Neutrophil (primary cell): ENCODE data around the gene CXCR4.

ENCODE experiments used
- H3K27ac ChIP-seq: fragments of 200-600 bp; sonication (generic); 2 replicates; pipeline ENCODE4 v1.5.1; 2016; ENCODE audit warnings: mild to moderate bottlenecking, moderate library complexity
- H3K27me3 ChIP-seq: fragments of 200-600 bp; sonication (generic); 2 replicates; pipeline ENCODE4 v1.6.0; 2016; ENCODE audit warnings: mild to moderate bottlenecking
- H3K36me3 ChIP-seq: fragments of 200-600 bp; sonication (generic); 2 replicates; pipeline ENCODE4 v1.5.1; 2017
- H3K4me1 ChIP-seq, 2 experiments: fragments of 200-600 bp in 1 of 2; sonication (generic) in 1 of 2; 1 replicate in 1 of 2; 2 replicates in 1 of 2; pipeline versions ENCODE4 v1.5.1 to v1.6.1; 2013 to 2016; ENCODE audit warnings: low read depth in 1 of 2, low read length in 1 of 2, mild to moderate bottlenecking in 1 of 2, moderate library complexity in 1 of 2; ENCODE audit not compliant: control insufficient read depth in 1 of 2, insufficient read depth in 1 of 2
- H3K4me3 ChIP-seq, 2 experiments: fragments of 200-600 bp in 1 of 2; sonication (generic) in 1 of 2; 1 replicate in 1 of 2; 2 replicates in 1 of 2; pipeline ENCODE4 v1.5.1; 2013 to 2016; ENCODE audit warnings: low read depth in 1 of 2, low read length in 1 of 2, mild to moderate bottlenecking in 1 of 2, moderate library complexity in 1 of 2
- H3K9me3 ChIP-seq: fragments of 200-600 bp; sonication (generic); 2 replicates; pipeline ENCODE4 v1.5.1; 2016
- TF ChIP-seq, protein P1 (sequence below): fragments of 200-600 bp; sonication (generic); IDR thresholded peaks from 2 replicates; pipeline ENCODE4 v1.5.1; 2016; ENCODE audit warnings: antibody characterized with exemption

Gene CXCR4

DNA sequence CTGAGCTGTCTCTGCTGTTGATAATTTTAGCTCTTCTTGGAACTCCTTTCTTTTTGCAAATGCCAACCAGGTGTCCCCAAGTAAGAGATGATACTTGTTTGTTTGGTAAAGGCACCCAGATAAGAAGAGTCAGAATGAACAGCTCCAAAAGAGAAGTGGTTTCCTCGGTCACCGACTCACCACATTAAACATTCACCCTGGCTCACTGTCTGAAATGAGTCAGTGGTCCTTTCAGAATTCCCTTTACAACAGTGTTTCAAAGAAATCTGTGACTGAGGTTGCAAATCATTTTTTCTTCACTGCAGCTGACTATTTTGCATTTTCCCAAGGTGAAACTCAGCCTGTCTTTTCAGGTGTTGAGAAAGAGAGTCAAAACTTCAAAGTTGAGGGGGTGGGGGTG is 16.2 kb upstream of the CXCR4 start:
- Histone ChIP-seq H3K27me3 (no peaks in the 10 kb centered on the region), H3K36me3 (no peaks in the 10 kb centered on the region), H3K9me3 (no peaks in the 10 kb centered on the region), H3K4me3 (no peak overlapping the region), H3K27ac (no peak overlapping the region), H3K4me1 (peaks cover 49 to 68% of the 10 kb centered on the region in 2 experiments)
- TF ChIP-seq, protein P1, sequence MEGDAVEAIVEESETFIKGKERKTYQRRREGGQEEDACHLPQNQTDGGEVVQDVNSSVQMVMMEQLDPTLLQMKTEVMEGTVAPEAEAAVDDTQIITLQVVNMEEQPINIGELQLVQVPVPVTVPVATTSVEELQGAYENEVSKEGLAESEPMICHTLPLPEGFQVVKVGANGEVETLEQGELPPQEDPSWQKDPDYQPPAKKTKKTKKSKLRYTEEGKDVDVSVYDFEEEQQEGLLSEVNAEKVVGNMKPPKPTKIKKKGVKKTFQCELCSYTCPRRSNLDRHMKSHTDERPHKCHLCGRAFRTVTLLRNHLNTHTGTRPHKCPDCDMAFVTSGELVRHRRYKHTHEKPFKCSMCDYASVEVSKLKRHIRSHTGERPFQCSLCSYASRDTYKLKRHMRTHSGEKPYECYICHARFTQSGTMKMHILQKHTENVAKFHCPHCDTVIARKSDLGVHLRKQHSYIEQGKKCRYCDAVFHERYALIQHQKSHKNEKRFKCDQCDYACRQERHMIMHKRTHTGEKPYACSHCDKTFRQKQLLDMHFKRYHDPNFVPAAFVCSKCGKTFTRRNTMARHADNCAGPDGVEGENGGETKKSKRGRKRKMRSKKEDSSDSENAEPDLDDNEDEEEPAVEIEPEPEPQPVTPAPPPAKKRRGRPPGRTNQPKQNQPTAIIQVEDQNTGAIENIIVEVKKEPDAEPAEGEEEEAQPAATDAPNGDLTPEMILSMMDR, result no peak

DNA sequence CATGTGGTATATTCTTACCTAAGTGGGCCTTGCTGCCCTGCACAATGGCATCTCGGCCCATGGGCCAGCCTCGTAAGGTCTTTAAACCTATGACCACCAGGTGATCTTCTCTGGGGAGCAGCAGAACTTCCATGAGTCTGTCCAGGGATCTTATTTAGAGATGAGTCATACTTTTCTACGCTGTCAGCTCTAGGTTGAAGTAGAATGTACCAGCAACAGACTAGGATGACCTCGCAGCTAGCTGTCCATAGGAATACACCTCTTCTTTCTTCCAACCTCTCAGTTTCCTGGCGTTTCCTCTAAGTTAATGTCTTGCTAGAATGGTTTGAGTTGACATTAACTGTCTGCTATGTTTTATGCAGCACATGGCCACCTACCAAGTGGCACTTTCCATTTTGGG is 15.6 kb upstream of the CXCR4 start:
- Histone ChIP-seq H3K4me3 (no peak overlapping the region), H3K4me1 (peaks cover 49 to 66% of the 10 kb centered on the region in 2 experiments)

DNA sequence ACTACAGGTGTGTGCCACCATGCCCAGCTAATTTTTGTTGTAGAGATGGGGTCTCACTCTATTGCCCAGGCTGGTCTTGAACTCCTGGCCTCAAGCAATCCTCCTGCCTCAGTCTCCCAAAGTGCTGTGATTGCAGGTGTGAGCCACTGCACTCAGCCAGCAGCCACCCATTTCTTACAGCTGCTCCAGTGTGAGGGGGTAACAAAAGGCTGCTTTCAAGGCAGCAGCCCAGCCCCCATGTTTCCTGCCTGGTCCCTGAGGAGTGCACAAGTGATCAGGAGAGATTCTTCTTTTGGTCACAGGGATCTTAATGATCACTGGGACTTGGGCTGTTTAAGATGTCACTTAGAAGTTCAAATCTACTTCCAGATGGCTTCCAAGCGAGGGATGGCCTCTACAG is 15.2 kb upstream of the CXCR4 start:
- no peak overlapping the region for H3K4me3 ChIP-seq
- peaks cover 47 to 62% of the 10 kb centered on the region in 2 experiments for H3K4me1 ChIP-seq
- TF ChIP-seq, protein P1, result no peak

More for the DNA sequence above, 15.6 kb upstream of the CXCR4 start:
- TF ChIP-seq, protein P1, result no peak
- Histone ChIP-seq H3K9me3 (no peaks in the 10 kb centered on the region), H3K36me3 (no peaks in the 10 kb centered on the region), H3K27ac (no peak overlapping the region), H3K27me3 (no peaks in the 10 kb centered on the region)

DNA sequence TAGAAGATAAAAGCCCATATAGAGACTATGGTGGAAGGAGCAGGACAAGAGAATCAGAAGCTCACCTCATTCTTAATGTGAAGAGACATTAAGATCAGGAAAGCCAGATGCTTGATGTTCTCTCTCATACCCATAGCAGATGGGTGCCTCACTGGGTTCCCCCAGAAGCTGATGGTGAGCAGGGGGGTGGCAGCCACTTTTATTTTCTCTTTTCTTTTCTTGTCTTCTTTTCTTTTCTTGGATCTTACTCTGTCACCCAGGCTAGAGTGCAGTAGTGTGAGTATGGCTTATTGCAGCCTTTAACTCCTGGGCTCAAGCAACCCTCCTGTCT is 14.8 kb upstream of the CXCR4 start:
- H3K27ac ChIP-seq, result no peak overlapping the region

More for the DNA sequence above, 15.2 kb upstream of the CXCR4 start:
- Histone ChIP-seq H3K36me3 (no peaks in the 10 kb centered on the region), H3K9me3 (no peaks in the 10 kb centered on the region), H3K27ac (no peak overlapping the region), H3K27me3 (no peaks in the 10 kb centered on the region)

DNA sequence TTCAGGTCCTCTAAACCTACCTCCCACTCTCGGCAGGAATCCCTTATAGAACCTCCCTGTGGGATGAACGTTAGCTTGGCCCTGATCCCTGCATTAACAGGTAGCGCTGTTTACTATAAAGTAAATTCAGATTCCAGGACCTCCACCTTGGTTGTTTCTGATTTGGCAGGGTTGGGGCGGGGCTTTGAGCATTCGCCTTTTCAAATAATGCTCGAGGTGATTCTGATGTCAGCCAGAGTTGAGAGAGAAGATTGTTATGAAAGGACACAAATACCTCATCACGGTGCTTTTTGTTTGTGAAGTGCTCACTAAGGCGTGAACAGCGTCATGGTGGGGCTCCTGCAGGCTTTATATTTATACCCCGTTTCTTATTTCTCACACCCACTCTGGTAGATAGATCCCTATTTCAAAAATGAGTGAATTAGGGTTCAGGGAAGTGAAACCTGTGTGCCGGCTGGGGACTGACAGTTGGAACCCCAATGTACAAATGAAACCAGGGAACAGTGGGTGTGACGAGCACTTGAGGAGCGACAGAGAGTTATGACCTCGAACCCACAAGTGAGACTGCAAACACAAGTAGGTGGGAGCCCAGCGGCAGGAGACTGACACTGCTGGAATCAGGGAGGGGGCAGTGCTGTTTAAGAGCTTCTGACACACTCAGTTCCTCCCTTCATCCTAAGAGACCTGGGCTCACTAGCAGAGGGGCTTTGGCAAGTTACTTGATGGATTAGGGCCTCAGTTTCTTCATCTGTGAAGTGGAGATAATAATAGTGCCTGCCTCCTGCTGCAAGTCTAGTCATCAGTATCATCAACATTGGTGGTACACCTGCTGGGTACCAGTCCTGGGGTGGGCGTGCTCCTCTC is 14.2 kb upstream of the CXCR4 start:
- peak overlapping the region; percentile 51 for H3K27ac ChIP-seq
- H3K9me3 ChIP-seq, result no peaks in the 10 kb centered on the region
- H3K27me3 ChIP-seq, result no peaks in the 10 kb centered on the region
- H3K4me1 ChIP-seq, result peaks cover 38 to 59% of the 10 kb centered on the region in 2 experiments
- no peaks in the 10 kb centered on the region for H3K36me3 ChIP-seq
- H3K4me3 ChIP-seq, result no peak overlapping the region
- TF ChIP-seq, protein P1, result no peak

More for the DNA sequence above, 14.8 kb upstream of the CXCR4 start:
- H3K4me1 ChIP-seq, result peaks cover 44 to 59% of the 10 kb centered on the region in 2 experiments
- H3K27me3 ChIP-seq, result no peaks in the 10 kb centered on the region
- no peaks in the 10 kb centered on the region for H3K36me3 ChIP-seq
- no peak overlapping the region for H3K4me3 ChIP-seq
- no peaks in the 10 kb centered on the region for H3K9me3 ChIP-seq
- TF ChIP-seq, protein P1, result no peak
